M059J (cell line): ENCODE measurements around the gene QARS1. TPM values are rescaled to one million over a fixed set of nuclear protein-coding genes. Genes with fewer than 3 reads are reported as not detected.

Experiments
- DNase-seq: peaks from one replicate; pipeline ENCODE4 v3.0.0-alpha.2; 2012; ENCODE audit warnings: low read depth
- total RNA-seq: library from RNA; depleted of rRNA; stranded (reverse); fragments of >200 nt; shearing (Covaris generic); gene quantifications from 2 replicates; pipeline ENCODE4 v1.2.3, GENCODE V29; 2014; rRNA removed

The QARS1 gene
- 129 and 170 TPM in 2 replicates for total RNA-seq

DNA sequence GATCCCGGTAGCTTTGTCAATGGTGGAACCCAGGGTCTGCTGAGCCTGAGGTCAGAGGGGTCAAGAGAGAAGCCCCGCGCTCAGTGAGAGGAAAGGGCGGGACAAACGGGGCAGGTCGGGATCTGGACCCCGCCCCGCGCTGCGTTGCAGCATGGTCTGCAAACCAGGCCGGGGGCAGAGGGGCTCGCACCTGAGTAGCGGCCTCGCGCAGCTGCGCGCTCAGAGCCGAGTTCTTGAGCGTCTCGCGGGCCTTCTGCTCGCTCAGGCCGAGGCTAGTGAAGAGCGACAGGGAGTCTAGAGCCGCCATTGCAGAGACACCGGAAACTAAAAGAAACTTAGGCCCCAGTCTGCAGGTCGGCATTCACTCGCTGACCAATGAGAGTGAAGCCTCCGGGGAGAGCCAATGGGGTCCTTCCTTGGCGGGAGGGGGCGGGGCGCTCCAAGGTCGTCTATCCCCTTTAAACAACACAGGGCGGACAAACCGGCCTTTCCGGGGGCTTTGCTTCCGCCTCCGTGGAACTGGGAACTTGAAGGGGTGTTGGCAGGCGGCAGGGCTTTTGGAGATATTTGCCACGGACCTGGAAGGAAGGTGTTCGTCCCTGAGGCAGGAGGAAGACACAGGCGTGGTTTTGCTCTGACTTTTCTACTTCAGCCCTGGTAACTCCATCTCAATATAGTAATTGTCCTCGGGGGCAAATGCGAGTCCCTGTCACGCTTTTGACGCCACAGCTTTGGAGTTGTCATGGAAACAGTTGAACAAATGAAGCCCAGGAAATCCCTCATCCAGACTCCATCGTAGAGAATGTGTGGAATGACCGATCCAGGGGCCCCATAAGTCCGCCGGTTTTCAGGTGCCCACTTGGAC is at the start of gene QARS1:
QARS1 (minus strand) TSS at position 331 of the 865 bp plus-strand sequence; CDS start at position 307, 24 bp downstream.
- peak; percentile 87 for DNase-seq

DNA sequence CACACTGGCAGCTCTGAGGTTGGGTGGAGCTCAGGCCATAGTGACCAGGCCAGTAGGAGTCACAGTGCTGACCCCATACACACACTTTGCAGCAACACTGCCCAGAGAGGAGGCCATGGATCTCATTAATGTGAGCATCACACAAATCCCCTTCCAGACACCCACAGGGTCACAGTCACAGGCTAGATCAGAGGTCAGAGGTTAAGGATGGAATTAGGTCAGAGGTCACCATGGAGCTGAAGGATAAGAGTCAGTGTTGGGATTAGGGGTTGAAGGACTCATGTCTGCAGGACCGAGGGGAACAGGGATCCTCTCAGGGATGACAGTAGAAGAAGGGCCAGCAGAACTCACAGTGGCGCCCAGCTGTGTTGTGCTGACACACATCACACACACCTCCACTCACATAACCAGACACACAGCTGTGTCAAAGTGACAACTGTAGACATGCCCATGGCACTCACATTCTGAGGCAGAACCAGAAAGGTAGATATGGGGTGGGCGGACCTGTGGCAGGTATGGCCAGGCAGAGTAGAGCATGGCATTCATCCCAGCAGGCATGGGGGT is 48.9 kb upstream of the QARS1 start:
- no peak for DNase-seq

DNA sequence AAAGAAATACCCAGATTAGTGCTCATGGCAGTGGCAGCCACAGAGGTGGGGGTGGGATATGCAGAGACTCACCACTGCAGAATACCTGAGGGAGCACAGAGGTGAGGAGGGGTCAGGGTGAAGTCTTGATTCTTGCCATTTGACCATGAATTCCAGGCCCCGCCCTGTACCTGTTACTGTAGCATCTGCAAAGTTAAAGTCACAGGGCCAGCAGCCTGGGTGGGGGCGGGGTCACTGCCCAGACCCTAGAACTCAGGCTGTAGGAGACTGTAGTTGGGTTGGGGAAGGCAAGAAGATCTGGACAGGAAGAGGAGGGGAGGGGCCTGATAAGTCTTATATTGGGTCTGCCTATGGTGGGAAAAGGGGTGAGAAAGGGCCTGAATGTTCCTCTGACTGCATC is 47.1 kb upstream of the QARS1 start:
- DNase-seq, result no peak

DNA sequence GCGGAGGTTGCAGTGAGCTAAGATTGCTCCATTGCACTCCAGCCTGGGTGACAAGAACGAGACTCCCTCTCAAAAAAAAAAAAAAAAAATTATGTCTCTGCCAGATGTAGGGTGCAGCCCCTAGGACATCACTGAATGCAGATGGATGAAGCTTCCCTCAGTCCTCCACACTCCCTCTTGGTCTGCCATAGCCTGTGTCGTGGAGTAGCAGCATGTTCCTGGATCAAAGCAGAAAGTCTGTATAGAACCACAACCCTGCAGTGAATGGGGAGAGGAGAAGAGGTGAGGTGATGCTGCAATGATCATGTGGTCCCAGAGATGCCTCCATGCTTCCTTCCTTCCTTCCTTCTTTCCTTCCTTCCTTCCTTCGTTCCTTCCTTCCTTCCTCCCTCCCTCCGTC is 43.6 kb upstream of the QARS1 start:
- no peak for DNase-seq

DNA sequence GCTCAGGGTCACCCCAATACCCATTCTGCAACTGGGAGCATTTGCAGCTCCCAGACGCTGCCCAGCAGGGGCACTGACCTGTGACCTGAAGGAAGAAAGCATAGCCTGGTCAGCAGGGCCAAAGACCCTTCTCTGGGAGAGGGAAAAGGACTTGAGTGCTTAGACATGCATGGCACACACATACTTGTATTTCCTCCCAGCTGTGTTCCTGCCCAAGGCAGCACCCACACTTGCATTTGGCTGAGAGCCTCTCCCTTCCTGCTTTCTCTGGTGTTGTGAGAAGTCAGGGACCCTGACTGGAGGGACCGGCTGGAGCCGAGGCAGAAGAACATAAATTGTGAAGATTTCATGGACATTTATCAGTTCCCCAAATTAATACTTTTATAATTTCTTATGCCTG is 35.5 kb upstream of the QARS1 start:
- no peak for DNase-seq

DNA sequence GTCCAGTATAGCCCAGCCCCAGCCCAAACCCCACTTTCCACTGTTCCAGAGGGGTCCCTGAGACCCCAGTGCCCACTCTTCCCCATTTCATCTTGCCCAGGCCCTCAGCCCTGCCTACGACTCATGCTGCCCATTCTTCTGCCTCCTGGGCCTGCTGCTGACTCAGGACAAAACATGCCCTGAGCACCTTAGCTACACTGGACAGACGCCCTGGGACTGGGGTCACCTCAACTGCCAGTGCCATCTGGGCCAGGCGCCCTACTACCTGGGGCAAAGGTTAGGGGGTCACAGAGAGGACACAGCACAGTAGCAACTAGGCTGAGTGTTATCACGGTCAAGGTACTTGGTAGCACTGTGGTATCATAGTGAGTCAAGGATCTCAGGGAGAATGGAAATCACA is 30.9 kb upstream of the QARS1 start:
- DNase-seq, result peak; percentile 37

DNA sequence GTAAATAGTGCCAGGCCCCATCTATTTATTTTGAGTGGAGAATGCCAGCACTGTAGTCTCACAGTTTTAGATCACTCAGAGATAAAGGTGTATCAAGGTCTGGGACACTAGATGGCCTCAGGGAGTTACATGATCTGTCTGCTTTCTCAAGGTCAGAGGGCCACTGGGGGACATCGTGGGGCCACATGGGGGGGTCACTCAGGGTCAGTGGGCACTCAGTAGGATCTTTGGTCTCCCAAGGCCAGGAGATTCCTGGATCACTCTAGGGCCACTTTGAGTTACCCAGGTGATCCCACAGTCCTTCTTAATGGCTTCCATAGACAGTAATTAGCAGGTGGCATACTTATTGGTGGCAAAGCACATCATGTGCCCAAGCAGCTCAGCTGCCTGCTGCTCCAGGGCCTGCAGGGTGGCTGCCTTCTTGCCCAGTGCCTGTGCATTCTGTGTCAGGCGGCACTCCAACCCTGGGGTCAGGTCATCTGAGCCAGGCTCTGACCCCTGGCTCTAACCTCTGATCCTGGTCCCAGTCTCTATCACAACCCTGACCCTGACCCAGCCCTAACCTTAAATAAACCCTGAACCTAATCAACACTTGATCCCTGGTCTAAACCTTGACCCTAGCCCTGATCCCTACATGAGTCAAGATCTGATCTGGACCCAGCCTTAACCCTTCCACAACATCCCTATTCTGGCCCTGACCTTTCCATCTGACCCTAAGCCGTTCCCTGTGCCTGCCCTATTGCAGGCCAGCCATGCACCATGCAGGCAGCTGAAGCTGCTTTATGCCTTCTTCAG is 30.1 kb upstream of the QARS1 start:
- peak; percentile 28 for DNase-seq

DNA sequence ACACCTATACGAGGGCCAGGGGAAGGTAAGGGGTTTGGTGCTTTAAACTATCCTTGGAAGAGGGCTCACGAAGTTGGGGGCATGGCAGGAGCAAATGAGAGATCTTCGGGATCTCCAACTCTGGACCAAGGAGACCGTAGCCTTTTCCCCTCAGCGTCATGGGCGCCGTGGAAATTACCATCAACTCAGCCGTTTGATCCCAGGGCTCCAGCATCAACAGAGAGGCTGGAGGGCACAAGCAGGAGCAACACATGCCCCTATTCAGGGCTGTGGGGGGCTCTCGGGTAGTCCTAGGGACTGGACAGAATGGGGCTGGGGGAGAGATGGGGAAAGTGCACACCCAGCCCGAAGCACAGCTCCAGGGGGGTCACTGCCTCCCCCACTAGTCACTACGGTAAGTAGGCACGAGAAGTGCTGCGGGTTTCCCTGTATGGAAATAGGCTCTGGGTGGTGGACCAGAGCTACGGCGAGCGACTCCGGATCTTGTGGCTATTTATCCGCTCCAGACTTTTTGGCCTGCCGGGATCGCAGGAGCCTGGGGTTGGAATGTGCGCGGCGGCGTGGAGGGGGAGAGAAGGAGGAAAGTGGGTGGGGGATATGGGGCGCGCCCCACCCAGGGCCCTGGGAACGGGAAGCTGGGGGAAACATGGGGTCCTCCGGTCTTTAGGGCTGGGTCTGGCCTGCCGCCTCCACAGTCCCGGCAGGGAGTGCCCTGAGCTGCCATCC is 28.8 kb upstream of the QARS1 start:
- peak; percentile 82 for DNase-seq

DNA sequence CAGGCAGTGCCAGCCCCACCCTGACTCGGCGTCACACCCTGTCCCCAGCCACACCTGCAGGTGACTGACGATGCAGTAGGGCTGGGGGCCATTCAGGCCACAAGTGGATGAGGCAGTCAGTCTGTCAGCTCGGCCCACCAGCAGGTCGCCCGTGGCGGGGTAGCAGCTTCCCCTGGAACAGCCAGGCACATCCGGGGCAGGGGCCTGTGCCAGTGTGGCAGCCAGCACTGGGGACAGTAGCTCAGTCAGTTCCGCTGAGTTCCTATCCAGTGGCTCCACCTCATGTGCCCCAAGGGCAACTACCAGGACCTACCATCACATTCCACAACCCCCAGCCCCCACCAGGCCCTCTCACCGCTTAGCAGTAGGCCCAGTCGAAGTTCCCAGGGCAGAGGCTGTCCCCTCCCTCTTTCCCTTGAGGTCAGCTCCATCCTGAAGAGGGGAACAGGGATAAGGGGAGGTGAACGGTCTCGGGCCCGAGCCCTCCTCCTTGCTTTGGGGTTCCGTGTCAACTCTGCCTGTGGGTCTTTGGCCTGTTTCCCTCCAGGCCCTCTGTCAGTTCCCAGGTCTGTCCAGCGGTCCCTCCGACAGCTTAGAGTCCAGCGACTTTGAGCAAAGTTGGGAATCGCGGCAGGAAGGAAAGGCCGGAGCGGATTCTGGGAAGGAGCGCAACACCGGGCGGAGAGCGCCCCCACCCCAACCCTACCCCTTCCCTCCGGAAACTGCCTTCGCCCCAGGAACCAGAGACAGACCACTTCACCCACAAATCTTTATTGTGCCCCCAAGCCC is 28.1 kb upstream of the QARS1 start, which contains the start of gene LAMB2:
LAMB2 (minus strand) TSS at position 614 of the 789 bp plus-strand sequence; CDS start at position 431, 183 bp downstream.
- DNase-seq, result peak; percentile 91

DNA sequence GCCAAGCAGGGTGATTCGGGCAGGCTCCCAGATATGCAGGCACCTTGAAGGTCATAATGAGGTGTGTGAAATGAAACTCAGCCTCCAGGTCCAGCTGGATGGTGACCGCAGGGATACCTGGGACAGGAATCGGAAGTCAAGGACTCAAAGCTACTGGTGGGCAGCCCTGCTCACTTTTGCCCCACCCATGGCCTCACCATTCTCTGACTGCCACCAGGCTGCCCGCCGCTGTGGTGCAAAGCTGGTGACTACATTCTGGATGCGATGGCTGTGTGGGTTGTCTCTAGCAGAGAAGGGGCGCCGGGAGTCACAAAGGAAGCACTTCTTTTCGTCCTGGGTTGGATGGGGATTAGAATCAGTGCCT is 27.5 kb upstream of the QARS1 start:
- no peak for DNase-seq

DNA sequence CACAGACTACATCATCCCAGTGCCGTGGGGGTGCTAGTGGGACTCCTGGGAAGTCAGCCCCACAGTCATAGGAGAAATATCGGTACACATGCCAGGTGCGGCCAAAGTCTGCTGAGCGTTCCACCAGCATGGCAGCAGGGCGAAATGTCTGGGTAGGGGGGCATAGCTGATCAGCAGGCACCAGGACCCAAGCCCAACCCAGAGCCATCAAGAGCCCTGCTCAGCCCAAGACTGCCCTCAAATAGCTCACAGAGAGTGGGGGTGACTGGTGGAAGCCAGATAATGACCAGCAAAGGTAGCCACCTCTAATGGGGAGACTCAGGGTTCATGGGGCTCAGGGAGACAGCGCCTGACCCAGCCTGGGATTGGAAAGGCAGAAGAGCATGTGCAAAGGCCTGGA is 27.0 kb upstream of the QARS1 start:
- DNase-seq, result no peak

DNA sequence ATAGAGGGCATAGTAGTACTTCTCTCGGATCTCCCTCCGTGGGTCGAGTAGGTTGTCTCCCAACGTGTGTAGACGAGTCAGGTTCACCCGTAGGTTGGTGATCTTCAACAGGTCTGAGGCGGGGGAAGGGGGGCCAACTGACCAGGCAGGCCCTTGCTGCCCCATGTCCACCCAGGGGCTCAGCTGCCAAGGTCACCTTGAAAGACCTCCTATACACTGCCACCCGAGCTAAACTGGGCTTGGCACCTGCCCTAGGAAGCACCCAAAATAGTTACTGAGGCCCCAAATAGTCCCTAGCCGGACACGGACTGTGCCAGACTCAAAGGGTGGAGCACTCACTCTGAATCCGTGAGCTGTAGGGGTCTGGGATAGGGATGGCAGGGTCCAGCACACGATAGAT is 26.5 kb upstream of the QARS1 start:
- no peak for DNase-seq

DNA sequence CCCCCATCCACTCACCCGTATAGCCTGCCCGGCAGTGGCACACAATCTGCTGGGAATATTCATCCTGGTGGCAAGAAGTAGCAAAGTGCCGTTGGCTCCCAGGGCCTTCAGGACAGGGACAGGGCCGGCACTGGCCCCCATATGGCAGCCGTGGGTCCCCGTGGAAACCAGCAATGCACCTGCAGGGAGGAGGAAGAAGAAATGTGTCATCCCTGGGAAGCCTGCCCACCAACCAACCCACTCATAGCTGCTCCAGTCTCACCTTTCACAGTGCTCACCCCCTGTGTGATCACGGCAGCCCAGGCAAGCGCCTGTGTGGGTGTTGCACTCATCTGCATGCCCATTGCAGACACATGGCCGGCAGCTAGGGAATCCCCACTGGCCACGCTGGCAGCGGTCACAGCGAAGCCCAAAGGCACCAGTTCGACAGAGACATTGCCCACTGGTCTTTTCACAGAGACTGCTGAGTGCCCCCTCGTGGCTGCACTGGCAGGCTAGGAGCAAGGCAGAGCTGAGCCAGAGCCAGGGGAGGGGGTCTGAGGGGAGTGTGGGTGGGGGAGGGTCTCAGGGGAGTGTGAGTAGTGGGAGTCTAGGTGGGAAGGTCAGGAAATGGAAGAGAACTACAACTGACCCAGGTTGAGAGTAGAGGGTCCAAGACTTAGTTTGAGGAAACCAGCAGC is 20.6 kb upstream of the QARS1 start:
- no peak for DNase-seq

DNA sequence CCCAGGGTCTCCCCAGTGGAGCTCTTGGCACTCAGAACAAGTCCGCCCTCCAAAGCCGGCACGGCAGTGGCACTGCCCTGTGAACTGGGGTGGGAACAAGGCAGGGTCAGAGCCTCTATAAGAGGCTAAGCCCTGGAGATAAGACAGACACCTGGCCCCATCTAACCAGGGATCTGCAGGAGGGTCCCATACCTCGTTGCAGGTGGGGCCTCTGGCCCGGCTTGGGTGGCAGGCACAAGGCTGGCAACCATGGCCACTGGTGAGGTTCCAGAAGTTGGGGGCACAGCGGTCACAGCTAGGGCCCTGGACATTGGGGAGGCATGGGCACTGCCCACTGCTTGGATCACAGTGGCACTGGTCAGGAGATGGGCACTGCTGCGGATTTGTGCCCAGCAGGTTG is 19.6 kb upstream of the QARS1 start:
- no peak for DNase-seq

DNA sequence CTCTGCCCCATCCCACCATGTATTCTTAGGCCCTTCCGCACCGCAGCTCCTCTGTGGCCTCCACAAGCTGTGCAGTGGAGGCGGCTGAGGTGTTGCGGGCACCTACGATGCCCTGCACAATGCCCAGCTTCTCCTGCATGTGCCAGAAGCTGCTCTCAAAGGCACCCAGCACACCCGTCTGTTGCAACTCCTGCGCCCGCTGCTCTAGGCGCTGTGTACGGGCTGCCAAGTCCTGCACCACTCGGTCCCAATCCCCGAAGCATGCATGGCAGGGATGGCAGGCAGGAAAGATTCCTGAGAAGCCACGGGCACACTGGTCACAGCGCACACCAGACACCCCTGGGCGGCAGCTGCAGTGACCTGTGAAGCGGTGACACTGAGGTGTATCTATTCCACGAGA is 19.1 kb upstream of the QARS1 start:
- DNase-seq, result no peak

DNA sequence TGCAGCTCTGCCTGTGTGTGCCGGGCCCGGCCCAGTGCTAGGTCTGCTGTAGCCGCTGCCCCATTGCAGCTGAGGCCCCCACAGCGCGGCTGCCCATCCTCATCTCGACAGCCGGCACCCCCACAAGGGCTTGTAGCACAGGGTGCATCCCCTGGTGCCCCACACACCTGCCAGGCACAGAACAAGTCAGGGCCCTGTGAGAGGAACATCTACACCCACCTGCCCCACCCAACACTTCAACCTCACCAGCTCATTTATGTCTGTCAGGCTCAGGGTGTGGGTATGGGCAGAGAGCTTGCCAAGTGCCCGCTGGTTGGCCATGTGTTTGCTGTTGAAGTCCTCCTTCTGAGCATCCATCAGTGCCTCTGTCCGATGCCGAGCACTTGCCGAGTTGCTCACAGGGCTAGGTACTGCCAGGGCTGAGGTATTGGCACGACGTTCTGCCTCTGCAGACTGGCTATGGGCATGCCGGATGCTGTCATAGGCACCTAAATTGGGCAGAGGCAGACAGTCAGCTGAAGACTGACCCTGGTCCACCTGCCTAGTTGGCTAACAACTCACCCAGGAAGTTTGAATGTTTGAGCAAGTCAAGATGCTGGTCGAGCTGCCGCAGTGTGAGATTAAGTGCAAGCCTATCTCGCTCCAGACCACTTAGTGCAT is 18.5 kb upstream of the QARS1 start:
- DNase-seq, result no peak

DNA sequence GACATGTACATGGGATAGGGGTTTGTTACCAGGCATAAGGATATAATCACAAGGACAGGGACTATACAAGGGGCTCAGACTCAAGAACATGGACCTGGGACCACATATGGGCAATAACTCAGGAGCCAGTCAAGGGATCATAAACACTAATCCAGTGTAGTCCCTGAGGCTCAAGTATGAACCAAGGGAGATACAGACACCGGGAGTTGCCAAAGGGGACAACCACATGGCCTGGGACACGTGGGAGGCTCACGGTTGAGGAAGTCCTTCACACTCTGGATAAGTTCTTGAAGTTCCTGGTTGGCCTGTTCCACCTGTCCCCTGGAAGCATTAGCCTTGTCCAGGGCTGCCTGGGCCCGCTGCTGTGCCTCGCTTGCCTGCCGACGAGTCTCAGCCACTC is 17.9 kb upstream of the QARS1 start:
- no peak for DNase-seq

DNA sequence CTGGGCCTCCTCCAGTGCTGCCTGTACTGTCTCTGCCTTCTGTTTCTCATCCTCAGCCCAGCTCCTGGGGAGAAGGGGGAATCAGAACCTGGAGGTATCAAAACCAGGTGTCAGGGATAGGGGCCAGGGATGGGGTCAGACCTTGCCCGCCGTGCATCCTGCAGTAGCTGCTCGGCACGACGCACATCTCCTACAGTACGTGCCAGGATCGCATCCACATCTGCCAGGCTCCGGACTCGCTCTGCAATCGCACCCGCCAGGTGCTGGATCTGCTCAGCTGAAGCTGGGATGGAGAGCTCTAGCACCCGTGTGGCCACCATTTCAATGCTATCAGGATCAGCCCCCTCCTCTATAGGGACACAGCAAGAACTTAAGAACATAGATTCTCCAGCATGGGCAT is 17.5 kb upstream of the QARS1 start:
- DNase-seq, result no peak

DNA sequence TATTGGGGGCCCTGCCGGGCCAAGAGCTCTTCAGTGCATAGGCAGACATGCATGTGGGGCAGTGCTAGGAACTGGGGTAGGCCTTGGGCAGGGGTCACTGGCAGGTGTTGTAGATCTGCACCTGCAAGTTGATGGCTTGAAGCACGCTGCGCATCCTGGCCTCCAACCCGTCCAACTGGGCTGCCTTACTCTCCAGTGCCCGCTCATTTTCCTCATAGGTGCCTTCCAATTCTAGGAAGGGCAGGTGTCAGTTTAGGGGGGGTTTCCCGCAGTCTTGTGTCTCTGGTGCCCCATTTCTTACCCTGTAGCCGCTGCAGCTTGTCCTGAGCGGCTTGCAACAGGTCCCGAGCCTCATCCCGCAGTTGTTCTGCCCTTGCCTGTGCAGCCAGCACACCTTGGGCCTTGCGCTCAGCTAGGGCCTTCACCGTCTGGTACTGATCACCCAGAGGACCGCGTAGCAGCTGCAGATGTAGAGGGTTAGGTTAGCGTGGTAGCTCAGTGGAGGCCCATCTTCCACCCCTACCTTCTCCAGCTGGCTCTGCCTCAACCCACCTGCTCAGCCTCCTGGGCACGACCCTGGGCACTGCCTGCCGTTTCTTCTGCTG is 16.7 kb upstream of the QARS1 start:
- no peak for DNase-seq
